H1 (cell line): ENCODE results near the gene GPR176. TPM values are rescaled to one million over a fixed set of nuclear protein-coding genes. Genes with fewer than 3 reads are reported as not detected.

Experiments used
- POU5F1 ChIP-seq: IDR thresholded peaks from 2 replicates; pipeline ENCODE4 v1.6.1; 2011; ENCODE audit warnings: low read depth, mild to moderate bottlenecking, low read length, moderate library complexity
- polyA plus RNA-seq, 7 experiments: library from polyadenylated mRNA; depleted of rRNA in 3 of 7; stranded (reverse) in 5 of 7; unstranded in 2 of 7; fragments of >200 nt in 5 of 7; fragments of 200-250 nt in 2 of 7; gene quantifications; 1 replicate in 5 of 7; 2 replicates in 1 of 7; 4 replicates in 1 of 7; pipeline versions ENCODE4 v1.2.1 to v1.2.3, GENCODE V29; 2011 to 2013; ENCODE audit warnings: missing spikeins in 2 of 7, mixed read lengths in 2 of 7
- total RNA-seq: library from RNA; stranded (reverse); fragmentation: NEBNext Ultra II Directional; extraction: Animal tissue kit (Norgen Biotek cat#: 25700); gene quantifications from 2 replicates; pipeline ENCODE4 v1.2.1, GENCODE V29; 2021

Gene GPR176
- total and polyA plus RNA-seq, 2 of the 8 experiments (the other 6 are each of a cell fraction or from before 2014, with no cell fraction given), result 190 to 281 TPM

GRCh38 chr15:39788800-39789565 lies 131.1 kb downstream of the GPR176 start (continued):
- TF ChIP-seq POU5F1, result no peak
